Calu3 (cell line): ENCODE results near the gene RABEP2. TPM values are rescaled to one million over a fixed set of nuclear protein-coding genes. Genes with fewer than 3 reads are reported as not detected.

Source experiments
- BruUV-seq: library from RNA; stranded (reverse); fragments of 400-500 nt; replicated peaks from 2 replicates; lab custom pipeline; 2021; lab: Mats Ljungman, UMichigan
- CTCF ChIA-PET: fragments of 300-600 bp; sonication (Branson Sonifier 250); formaldehyde crosslinking; loops from one replicate; lab custom pipeline; 2022; ENCODE audit warnings: antibody characterized with exemption; lab: Charles Lee
- DNase-seq: peaks from one replicate; pipeline ENCODE4 v3.0.0; 2022
- H3K27ac Mint-ChIP-seq: one replicate; pipeline ENCODE4 v1.8.0; 2022; ENCODE audit warnings: mixed read lengths; ENCODE audit not compliant: unreplicated experiment
- H3K27me3 Mint-ChIP-seq: one replicate; pipeline ENCODE4 v1.8.0; 2022; ENCODE audit warnings: mixed read lengths; ENCODE audit not compliant: unreplicated experiment
- H3K36me3 Mint-ChIP-seq: one replicate; pipeline ENCODE4 v1.8.0; 2022; ENCODE audit warnings: mild to moderate bottlenecking, moderate library complexity, mixed read lengths; ENCODE audit not compliant: insufficient read depth, unreplicated experiment
- H3K4me1 Mint-ChIP-seq: one replicate; pipeline ENCODE4 v1.8.0; 2022; ENCODE audit warnings: mild to moderate bottlenecking, low read depth, mixed read lengths; ENCODE audit not compliant: unreplicated experiment
- H3K4me3 Mint-ChIP-seq: one replicate; pipeline ENCODE4 v1.8.0; 2022; ENCODE audit warnings: mild to moderate bottlenecking, low read depth, moderate library complexity, mixed read lengths; ENCODE audit not compliant: unreplicated experiment
- H3K9me3 Mint-ChIP-seq: one replicate; pipeline ENCODE4 v1.8.0; 2022; ENCODE audit warnings: low read depth, mixed read lengths; ENCODE audit not compliant: unreplicated experiment
- intact Hi-C: fragments of 100-400 bp; cut with micrococcal nuclease; formaldehyde crosslinking; loops from one replicate; pipeline ENCODE4 v1.10.0; 2022; ENCODE audit not compliant: unreplicated experiment
- total RNA-seq: library from RNA; stranded (reverse); gene quantifications from 2 replicates; pipeline ENCODE4 v1.2.3, GENCODE V29; 2022
- TF ChIP-seq, protein P1 (sequence below): fragments of 200-600 bp; IDR thresholded peaks from one replicate; pipeline ENCODE4 v1.8.0; 2022; ENCODE audit warnings: antibody characterized with exemption; ENCODE audit not compliant: unreplicated experiment

The RABEP2 gene
- total RNA-seq, 1 experiment from 2014 or later: 34.3 TPM

- Mint-ChIP-seq H3K4me1 (peaks cover 13% of the 10 kb centered on the region), H3K9me3 (no peaks in the 10 kb centered on the region), H3K36me3 (peaks cover 58% of the 10 kb centered on the region), H3K27ac (peak overlapping the region; percentile 68), H3K4me3 (peak overlapping the region; percentile 88), H3K27me3 (no peaks in the 10 kb centered on the region)
- CTCF ChIA-PET: no interaction called here
- intact Hi-C loops: no loop called here
- TF ChIP-seq, protein P1, sequence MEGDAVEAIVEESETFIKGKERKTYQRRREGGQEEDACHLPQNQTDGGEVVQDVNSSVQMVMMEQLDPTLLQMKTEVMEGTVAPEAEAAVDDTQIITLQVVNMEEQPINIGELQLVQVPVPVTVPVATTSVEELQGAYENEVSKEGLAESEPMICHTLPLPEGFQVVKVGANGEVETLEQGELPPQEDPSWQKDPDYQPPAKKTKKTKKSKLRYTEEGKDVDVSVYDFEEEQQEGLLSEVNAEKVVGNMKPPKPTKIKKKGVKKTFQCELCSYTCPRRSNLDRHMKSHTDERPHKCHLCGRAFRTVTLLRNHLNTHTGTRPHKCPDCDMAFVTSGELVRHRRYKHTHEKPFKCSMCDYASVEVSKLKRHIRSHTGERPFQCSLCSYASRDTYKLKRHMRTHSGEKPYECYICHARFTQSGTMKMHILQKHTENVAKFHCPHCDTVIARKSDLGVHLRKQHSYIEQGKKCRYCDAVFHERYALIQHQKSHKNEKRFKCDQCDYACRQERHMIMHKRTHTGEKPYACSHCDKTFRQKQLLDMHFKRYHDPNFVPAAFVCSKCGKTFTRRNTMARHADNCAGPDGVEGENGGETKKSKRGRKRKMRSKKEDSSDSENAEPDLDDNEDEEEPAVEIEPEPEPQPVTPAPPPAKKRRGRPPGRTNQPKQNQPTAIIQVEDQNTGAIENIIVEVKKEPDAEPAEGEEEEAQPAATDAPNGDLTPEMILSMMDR: no peak
- no TSS peak for BruUV-seq
- DNase-seq: no peak
Measured at GRCh38 chr16:28880589-28880915, 44.5 kb downstream of the RABEP2 start.

DNA sequence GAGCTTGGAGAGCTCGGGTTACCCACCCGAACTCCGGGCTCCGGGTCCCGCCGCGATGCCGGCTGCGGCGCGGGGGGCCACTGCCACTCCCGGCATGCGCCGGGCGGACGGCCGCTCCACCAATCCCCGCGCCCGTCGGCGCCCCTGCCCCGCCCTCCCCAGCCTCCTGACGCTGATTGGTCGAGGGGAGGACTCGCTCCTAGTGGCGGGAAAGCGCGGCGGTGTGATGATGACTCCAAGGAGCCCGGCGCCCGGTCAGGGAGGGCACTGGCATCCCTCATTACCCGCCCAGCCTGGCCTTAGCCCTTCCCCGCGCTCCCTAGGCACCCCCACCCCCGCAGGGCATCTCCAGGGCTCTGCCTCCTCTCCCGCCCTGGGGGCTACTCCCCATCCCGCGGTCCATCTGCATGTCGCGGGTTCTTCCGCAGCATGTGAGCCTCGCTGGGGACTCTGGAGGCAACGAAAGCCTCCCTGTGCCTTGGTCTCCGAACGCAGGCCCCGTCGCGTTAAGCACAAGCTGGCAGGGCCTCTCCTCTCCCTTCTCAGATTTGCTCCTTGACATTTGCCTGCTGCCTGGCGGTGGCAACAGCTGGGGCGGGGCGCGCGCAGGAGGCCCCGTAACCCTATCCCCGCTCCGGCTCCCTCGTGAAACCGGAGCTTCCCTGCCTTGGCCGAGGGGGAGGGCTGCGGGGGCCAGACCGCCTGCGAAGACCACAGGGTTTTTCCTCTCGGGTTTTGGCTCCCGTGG lies 45.0 kb downstream of the RABEP2 start:
- TF ChIP-seq, protein P1: no peak
- Mint-ChIP-seq H3K27ac (peak overlapping the region; percentile 68), H3K4me1 (peaks cover 13% of the 10 kb centered on the region), H3K9me3 (no peaks in the 10 kb centered on the region), H3K36me3 (peaks cover 63% of the 10 kb centered on the region), H3K27me3 (no peaks in the 10 kb centered on the region), H3K4me3 (peak overlapping the region; percentile 88)
- BruUV-seq: no TSS peak
- DNase-seq: peak; percentile 84
- CTCF ChIA-PET: interaction anchor here (1.0 kb wide), 1 partner anchor 20 kb away, joined by 3 read pairs; no protein-coding TSS in a partner anchor
- intact Hi-C loops: no loop called here

DNA sequence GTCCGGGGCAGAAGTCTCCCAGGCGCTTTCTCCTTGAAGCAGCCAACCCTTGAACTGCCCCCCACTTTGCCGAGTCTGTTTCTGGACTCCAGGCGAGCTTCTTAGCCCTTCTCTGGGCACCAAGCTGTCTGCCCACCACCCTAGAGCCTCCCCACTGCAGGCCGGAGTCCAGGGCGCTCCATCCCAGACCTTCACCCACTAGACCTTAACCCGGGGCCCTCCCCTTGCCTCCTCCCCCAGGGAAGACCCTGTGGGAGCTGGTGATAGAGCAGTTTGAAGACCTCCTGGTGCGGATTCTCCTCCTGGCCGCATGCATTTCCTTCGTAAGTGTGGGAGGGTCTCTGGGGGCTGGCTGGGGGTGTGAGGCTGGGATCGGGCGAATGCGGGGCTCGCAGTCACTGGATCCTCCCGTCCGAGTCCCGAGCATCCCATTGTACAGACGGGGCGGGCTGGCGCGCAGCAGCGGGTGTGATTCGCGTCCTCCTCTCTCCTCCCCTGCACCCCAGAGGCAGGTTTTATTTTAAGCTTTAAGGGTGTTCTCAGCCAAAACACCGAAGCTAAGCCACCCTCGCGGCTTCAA lies 45.7 kb downstream of the RABEP2 start:
- TSS peak; percentile 49 for BruUV-seq
- H3K36me3 Mint-ChIP-seq: peaks cover 68% of the 10 kb centered on the region
- H3K27me3 Mint-ChIP-seq: no peaks in the 10 kb centered on the region
- no peak for DNase-seq
- H3K4me1 Mint-ChIP-seq: peaks cover 13% of the 10 kb centered on the region
- TF ChIP-seq, protein P1: no peak
- H3K9me3 Mint-ChIP-seq: no peaks in the 10 kb centered on the region
- H3K4me3 Mint-ChIP-seq: peak overlapping the region; percentile 88
- H3K27ac Mint-ChIP-seq: peak overlapping the region; percentile 68
- CTCF ChIA-PET: interaction anchor here (0.7 to 1.0 kb wide), 2 partner anchors 21 to 60 kb away, joined by 3 to 10 read pairs; no protein-coding TSS in a partner anchor
- intact Hi-C loops: no loop called here

- peaks cover 78% of the 10 kb centered on the region for H3K36me3 Mint-ChIP-seq
- H3K27ac Mint-ChIP-seq: peak within 1 kb of the TSS; percentile 68
- H3K27me3 Mint-ChIP-seq: no peaks in the 10 kb centered on the region
- peaks cover 13% of the 10 kb centered on the region for H3K4me1 Mint-ChIP-seq
- peak within 1 kb of the TSS; percentile 88 for H3K4me3 Mint-ChIP-seq
- intact Hi-C loops: no loop called here
- H3K9me3 Mint-ChIP-seq: no peaks in the 10 kb centered on the region
- no TSS peak for BruUV-seq
- TF ChIP-seq, protein P1: no peak
- no peak for DNase-seq
- CTCF ChIA-PET: no interaction called here
Measured at GRCh38 chr16:28878083-28878926, 46.7 kb downstream of the RABEP2 start, which contains the start of gene ATP2A1. ATP2A1 (plus strand) TSS chr16:28878488; CDS start chr16:28878672, 184 bp downstream.
